Measurements from ENCODE around the gene LIMS4.
"Not testable (repeated sequence)": the region's sequence is repeated elsewhere in the genome, so short reads cannot be mapped to it uniquely, and the experiment has no call there.

DNA sequence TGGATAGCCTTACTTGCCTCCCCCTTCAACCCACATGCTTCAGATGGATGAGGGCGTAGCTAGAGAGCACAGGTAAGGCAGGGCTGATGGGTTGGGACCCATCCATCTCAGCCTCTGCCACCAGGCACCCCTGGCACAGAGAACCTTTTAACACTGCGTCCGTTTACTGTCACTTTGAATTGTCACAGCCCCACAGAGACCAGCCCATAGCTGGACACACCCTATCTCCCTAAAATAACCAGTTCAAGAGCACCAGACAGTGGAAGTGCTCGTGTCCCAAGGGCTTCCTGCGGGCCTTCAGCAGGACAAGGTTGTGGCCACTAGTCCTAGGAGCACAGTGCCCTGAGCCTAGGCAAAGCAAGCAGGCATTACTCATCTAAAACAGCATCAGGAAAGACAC is 76.6 kb downstream of the LIMS4 start:
- TF ChIP-seq POLR2A (IDR thresholded peaks at IDR 0.05), result not testable (repeated sequence)
- TF ChIP-seq, protein P1, sequence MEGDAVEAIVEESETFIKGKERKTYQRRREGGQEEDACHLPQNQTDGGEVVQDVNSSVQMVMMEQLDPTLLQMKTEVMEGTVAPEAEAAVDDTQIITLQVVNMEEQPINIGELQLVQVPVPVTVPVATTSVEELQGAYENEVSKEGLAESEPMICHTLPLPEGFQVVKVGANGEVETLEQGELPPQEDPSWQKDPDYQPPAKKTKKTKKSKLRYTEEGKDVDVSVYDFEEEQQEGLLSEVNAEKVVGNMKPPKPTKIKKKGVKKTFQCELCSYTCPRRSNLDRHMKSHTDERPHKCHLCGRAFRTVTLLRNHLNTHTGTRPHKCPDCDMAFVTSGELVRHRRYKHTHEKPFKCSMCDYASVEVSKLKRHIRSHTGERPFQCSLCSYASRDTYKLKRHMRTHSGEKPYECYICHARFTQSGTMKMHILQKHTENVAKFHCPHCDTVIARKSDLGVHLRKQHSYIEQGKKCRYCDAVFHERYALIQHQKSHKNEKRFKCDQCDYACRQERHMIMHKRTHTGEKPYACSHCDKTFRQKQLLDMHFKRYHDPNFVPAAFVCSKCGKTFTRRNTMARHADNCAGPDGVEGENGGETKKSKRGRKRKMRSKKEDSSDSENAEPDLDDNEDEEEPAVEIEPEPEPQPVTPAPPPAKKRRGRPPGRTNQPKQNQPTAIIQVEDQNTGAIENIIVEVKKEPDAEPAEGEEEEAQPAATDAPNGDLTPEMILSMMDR (IDR thresholded peaks at IDR 0.05), result not testable (repeated sequence)
